GM18861 (cell line): Measurements from ENCODE around the gene PTPRC.

Experiments
- ATAC-seq: cut with Tn5 transposase; IDR thresholded peaks from one replicate; pipeline ENCODE4 v1.9.1; 2021; ENCODE audit not compliant: unreplicated experiment

Gene PTPRC

GRCh38 chr1:198699167-198700015, 60.6 kb downstream of the PTPRC start:
- ATAC-seq, result no peak

DNA sequence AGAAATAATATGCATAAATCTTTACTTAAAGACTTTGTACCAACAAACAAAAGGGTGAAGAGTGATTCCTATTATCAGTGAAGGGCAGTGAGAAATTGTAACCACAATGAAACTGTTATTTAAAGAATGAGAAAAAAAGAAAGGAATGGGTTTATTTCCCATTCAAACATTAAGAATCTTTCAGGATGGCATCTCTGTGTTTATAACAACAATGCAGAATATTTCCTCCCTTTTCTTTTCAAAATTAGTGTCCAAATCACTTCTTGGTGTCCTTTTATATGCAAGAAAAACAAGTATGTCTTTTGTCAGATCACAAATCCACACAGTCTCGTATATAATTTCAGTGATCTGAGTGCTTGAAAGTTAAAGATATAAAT, 61.2 kb downstream of the PTPRC start:
- ATAC-seq, result no peak

- no peak for ATAC-seq
Observed at GRCh38 chr1:198700396-198700795, 61.6 kb downstream of the PTPRC start.

GRCh38 chr1:198701250-198701649, 62.4 kb downstream of the PTPRC start:
- no peak for ATAC-seq

- ATAC-seq, result no peak
Observed at GRCh38 chr1:198701766-198702539, 63.1 kb downstream of the PTPRC start.

DNA sequence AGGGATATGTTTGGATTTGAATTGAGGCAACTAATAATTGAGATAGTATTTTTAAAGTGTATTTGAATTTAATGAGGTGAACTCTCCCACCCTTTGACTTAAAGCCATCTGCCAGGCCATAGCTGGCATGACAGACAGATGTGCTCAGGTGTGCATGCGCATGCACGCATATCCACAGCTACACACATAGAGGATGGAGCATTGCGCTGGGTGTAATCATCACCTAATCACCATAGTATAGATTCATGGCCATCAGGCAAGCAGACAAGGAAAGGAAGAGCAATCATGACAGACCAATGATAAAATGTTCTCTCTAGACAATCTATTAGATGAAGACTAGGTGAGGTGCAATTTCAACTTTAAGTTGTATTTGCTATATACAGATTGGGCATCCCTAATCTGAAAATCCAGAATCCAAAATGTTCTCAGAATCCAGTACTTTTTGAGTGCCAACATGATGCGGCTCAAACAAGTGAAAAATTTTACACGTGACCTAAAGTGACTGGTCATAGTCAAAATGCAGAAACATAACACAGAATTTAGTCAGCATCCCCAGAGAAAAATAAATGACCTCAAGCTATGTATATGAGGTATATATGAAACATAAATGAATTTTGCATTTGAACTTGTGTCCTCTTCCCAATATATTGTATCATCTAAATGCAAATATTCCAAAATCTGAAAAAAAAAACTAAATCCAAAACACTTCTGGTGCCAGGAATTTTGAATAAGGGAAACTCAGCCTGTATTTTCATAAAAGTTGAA, 70.1 kb downstream of the PTPRC start:
- ATAC-seq, result no peak

DNA sequence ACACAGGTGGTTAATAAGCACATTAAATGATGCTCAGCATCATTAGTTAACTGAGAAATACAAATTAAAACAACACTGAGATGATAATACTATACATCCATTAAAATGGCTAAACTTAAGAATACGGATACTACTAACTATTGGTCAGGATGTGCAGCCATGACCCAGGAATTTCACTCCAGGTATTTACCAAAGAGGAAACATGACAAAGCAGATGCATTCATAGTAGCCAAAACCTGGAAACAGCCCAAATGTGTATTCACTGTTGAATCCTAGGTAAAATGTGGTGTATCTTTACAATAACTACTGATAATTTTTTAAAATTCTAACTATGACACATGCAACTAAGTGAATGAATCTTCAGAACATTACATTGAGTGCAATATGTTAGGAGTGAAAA, 73.0 kb downstream of the PTPRC start:
- ATAC-seq, result no peak

DNA sequence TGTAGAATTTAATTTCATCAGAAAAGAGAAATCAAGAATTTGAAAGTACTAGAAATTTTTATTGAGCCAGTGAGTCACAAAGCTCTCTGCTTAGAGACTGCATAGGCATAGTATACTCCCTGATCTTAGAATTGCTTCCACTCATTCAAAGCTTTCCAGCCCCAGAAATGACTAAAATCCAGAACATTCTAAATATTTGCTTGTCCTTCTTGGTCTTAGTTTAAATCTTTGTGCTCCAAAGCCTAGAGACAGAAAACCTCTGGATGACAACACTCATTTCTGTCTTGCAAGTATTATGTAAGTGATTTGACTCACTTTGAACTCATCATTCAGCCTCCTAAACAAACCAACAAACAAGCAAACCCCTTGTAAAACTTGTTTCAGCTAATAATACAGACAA, 74.2 kb downstream of the PTPRC start:
- no peak for ATAC-seq

GRCh38 chr1:198714271-198714670, 75.4 kb downstream of the PTPRC start:
- no peak for ATAC-seq

GRCh38 chr1:198716051-198716450, 77.2 kb downstream of the PTPRC start:
- ATAC-seq, result no peak

- ATAC-seq, result no peak
Observed at GRCh38 chr1:198717510-198717909, 78.7 kb downstream of the PTPRC start.

DNA sequence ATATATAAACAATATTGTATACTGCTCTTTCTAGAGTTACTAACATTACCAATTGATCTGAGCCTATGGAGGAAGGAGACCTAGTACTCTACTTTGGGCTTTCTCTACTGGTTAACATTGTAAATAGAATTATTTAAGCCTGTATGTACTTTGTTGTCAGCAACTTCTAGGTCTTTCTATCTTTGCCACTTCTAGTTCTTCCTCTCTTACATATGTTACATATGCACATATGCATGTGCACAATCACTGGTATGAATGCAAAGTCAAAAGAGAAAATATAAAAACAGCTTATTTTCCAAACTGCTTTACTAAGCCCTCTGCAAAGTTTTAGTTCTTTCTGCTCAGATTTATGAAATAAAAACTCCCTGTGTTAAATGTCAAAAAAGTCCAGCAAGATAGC, 84.3 kb downstream of the PTPRC start:
- ATAC-seq, result no peak

DNA sequence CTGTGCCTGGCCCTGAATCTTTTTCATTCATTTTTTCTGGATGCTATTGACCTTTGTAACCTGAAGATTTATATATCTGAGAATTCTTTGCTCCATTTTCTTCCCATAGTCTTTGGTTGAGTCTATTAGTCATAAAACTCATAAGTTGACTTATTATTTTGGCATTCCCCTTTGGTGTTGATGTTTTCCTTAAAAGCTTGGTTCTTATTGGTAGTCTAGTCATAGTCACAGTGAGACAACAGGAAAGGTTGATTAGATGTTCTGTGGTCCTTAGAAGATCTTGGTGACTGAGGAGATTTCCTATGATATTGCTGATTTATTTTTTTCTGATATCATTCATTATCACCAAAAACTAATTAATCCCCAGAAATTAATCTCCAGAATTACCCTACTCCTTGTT, 86.2 kb downstream of the PTPRC start:
- ATAC-seq, result no peak

GRCh38 chr1:198726455-198726854, 87.6 kb downstream of the PTPRC start:
- no peak for ATAC-seq

DNA sequence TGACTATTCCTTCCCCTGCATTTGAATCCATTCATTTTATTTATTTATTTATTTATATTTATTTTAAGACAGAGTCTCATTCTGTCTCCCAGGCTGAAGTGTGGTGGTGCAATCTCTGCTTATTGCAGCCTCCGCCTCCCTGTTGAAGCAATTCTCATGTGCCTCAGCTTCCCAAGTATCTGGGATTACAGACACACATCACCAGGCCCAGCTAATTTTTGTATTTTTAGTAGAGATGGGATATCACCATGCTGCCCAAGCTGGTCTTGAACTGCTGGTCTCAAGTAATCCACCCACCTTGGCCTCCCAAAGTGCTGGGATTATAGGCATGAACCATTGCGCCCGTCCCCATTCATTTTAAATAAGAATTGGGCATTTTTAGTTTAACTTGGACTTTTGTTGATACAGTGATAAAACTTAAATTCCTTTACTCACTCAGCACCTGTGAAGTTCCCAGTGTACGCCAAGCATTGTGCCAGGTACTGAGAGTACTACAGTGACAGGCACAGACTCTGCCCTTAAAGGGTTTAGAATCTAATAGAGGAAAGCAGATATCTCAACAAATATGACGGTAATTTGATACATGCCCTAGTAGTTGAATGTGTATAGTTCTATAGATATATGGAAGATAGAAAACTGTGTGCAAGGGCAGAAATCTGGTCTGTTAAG, 90.5 kb downstream of the PTPRC start:
- ATAC-seq, result no peak

DNA sequence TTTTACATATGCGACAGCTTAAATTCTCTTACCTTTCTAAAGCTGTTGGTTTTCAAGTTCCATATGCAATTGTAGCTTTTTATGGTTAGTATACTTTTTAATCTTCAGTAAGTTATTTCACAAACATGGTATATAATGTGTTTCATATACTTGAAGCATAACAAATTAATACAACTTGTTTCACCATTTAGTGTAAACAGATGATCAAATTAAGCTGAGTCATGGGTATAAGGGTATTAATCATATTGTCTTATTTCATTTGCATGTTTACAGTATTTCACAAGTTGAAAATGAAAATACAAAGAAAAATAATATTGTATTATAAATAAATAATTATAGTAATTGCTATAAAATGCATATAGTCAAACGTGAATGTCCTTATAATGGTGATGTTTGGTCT, 92.1 kb downstream of the PTPRC start:
- no peak for ATAC-seq

GRCh38 chr1:198734323-198735008, 95.6 kb downstream of the PTPRC start:
- ATAC-seq, result peak; percentile 84

- ATAC-seq, result no peak
Observed at GRCh38 chr1:198741744-198742143, 102.9 kb downstream of the PTPRC start.

DNA sequence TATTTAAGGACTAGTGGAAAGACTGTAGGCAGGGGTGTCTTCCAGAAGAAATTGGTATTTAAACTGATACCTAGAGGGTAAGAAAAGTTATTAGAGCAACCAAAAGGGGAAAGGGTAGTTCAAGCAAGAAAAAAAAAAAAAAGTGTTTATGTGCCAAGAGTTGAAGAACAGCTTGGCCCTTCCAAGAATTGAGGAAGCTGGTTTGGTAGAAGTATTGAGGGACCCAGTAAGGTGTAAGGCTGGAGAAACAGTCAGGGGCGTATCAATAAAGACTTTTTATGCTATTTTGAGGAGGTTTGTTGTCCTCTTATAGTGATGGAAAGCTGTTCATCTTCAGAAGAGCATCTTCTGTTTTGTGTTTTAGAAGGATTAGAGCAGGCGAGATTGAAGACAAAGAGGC, 108.3 kb downstream of the PTPRC start:
- ATAC-seq, result no peak

DNA sequence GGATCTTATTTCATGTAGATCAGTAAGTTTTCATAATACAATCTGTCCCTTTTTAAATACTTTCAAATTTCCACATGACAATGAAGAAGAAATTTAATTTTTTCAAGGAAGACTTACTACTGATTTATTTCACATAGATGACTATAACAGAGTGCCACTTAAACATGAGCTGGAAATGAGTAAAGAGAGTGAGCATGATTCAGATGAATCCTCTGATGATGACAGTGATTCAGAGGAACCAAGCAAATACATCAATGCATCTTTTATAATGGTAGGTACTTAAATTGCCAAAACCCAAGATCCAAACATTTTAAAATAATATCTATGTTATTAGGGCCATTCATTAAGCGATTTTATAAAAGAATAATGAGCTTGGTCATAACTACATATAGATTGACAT, 110.4 kb downstream of the PTPRC start:
- ATAC-seq, result no peak

GRCh38 chr1:198750081-198750480, 111.2 kb downstream of the PTPRC start:
- no peak for ATAC-seq
